Astrocyte (in vitro differentiated cells and primary cell): ENCODE measurements around the gene MMP1. TPM values are rescaled to one million over a fixed set of nuclear protein-coding genes. Genes with fewer than 3 reads are reported as not detected.
A peak's percentile ranks its signal among the peaks of the same experiment; 100 is the strongest.

ENCODE experiments used
- DNase-seq: peaks from one replicate; pipeline ENCODE4 v3.0.0-alpha.2; 2010; ENCODE audit warnings: low read depth
- FAIRE-seq: peaks from 2 replicates; lab custom pipeline; 2011; peaks lifted over from hg19 to GRCh38; lab: Jason Lieb, UNC
- H2AFZ ChIP-seq: 2 replicates; pipeline ENCODE4 v1.6.0; 2012; ENCODE audit warnings: low read depth, low read length, inconsistent platforms
- H3K27ac ChIP-seq: 2 replicates; pipeline ENCODE4 v1.5.1; 2011; ENCODE audit warnings: low read depth, low read length, inconsistent platforms
- H3K27me3 ChIP-seq: 2 replicates; pipeline ENCODE4 v1.6.0; 2011; ENCODE audit warnings: low read length, inconsistent platforms; ENCODE audit not compliant: insufficient read depth
- H3K36me3 ChIP-seq: 2 replicates; pipeline ENCODE4 v1.5.1; 2011; ENCODE audit warnings: low read length, inconsistent platforms; ENCODE audit not compliant: insufficient read depth
- H3K4me1 ChIP-seq: 2 replicates; pipeline ENCODE4 v1.5.1; 2011; ENCODE audit warnings: low read length, inconsistent platforms; ENCODE audit not compliant: insufficient read depth
- H3K4me2 ChIP-seq: 2 replicates; pipeline ENCODE4 v1.6.0; 2012; ENCODE audit warnings: low read length, inconsistent platforms
- H3K4me3 ChIP-seq: 2 replicates; pipeline ENCODE4 v1.5.1; 2011; ENCODE audit warnings: low read depth, mild to moderate bottlenecking, low read length, inconsistent platforms; ENCODE audit not compliant: insufficient read depth
- H3K79me2 ChIP-seq: 2 replicates; pipeline ENCODE4 v1.6.0; 2012; ENCODE audit warnings: mild to moderate bottlenecking, low read length, inconsistent platforms; ENCODE audit not compliant: insufficient read depth
- H3K9ac ChIP-seq: 2 replicates; pipeline ENCODE4 v1.6.0; 2012; ENCODE audit warnings: mild to moderate bottlenecking, low read length, inconsistent platforms
- H3K9me3 ChIP-seq: 2 replicates; pipeline ENCODE4 v1.5.1; 2012; ENCODE audit warnings: low read depth, mild to moderate bottlenecking, low read length, inconsistent platforms; ENCODE audit not compliant: insufficient read depth
- H4K20me1 ChIP-seq: 2 replicates; pipeline ENCODE4 v1.6.0; 2012; ENCODE audit warnings: low read length, inconsistent platforms; ENCODE audit not compliant: insufficient read depth
- H3K27ac Mint-ChIP-seq: one replicate; pipeline ENCODE4 v1.8.0; 2021; ENCODE audit warnings: mild to moderate bottlenecking, mixed read lengths; ENCODE audit not compliant: unreplicated experiment
- H3K27me3 Mint-ChIP-seq: one replicate; pipeline ENCODE4 v1.8.0; 2021; ENCODE audit warnings: low read depth, mixed read lengths; ENCODE audit not compliant: unreplicated experiment
- H3K36me3 Mint-ChIP-seq: one replicate; pipeline ENCODE4 v1.8.0; 2021; ENCODE audit warnings: low read depth, mixed read lengths; ENCODE audit not compliant: unreplicated experiment
- H3K4me1 Mint-ChIP-seq: one replicate; pipeline ENCODE4 v1.8.0; 2021; ENCODE audit warnings: low read depth, mixed read lengths; ENCODE audit not compliant: unreplicated experiment
- H3K4me3 Mint-ChIP-seq: one replicate; pipeline ENCODE4 v1.8.0; 2021; ENCODE audit warnings: mild to moderate bottlenecking, moderate library complexity, mixed read lengths; ENCODE audit not compliant: unreplicated experiment
- H3K9me3 Mint-ChIP-seq: one replicate; pipeline ENCODE4 v1.8.0; 2021; ENCODE audit warnings: mild to moderate bottlenecking, mixed read lengths; ENCODE audit not compliant: unreplicated experiment
- CTCF ChIP-seq: IDR thresholded peaks from 2 replicates; pipeline ENCODE4 v1.5.1; 2011; ENCODE audit warnings: low read depth, mild to moderate bottlenecking, inconsistent platforms, low read length, moderate library complexity; ENCODE audit not compliant: insufficient read depth
- EZH2 ChIP-seq: IDR thresholded peaks from 2 replicates; pipeline ENCODE4 v1.6.1; 2012; ENCODE audit warnings: mild to moderate bottlenecking, low read length, inconsistent platforms; ENCODE audit not compliant: insufficient read depth
- total RNA-seq: library from RNA; stranded (reverse); gene quantifications from 2 replicates; pipeline ENCODE4 v1.2.1, GENCODE V29; 2021

MMP1 gene
- total RNA-seq, 1 donor from 2014 or later: 0.64 TPM

- Mint-ChIP-seq H3K36me3 (no peaks in the 10 kb centered on the region), H3K4me1 (peaks cover 26% of the 10 kb centered on the region), H3K9me3 (no peaks in the 10 kb centered on the region), H3K27ac (no peak overlapping the region), H3K4me3 (no peak overlapping the region), H3K27me3 (peaks cover 2% of the 10 kb centered on the region)
- H3K9me3 ChIP-seq: no peaks in the 10 kb centered on the region
- H3K27ac ChIP-seq: no peak overlapping the region
- H3K27me3 ChIP-seq: no peaks in the 10 kb centered on the region
- H3K36me3 ChIP-seq: no peaks in the 10 kb centered on the region
- no peaks in the 10 kb centered on the region for H3K79me2 ChIP-seq
- DNase-seq (peak; percentile 66), FAIRE-seq (peak; percentile 92)
- no peak overlapping the region for H3K9ac ChIP-seq
- H3K4me3 ChIP-seq: no peak overlapping the region
- peaks cover 21% of the 10 kb centered on the region for H3K4me1 ChIP-seq
- no peak for TF ChIP-seq EZH2
- TF ChIP-seq CTCF: no peak
- no peak overlapping the region for H3K4me2 ChIP-seq
- no peaks in the 10 kb centered on the region for H4K20me1 ChIP-seq
- H2AFZ ChIP-seq: no peak overlapping the region
These were observed 40.0 kb downstream of the MMP1 start for GRCh38 chr11:102757823-102758549.

GRCh38 chr11:102753267-102753666 is 44.7 kb downstream of the MMP1 start:
- DNase-seq: no peak
- H4K20me1 ChIP-seq: no peaks in the 10 kb centered on the region
- no peaks in the 10 kb centered on the region for H3K9me3 ChIP-seq
- H3K27me3 ChIP-seq: no peaks in the 10 kb centered on the region
- peaks cover 2% of the 10 kb centered on the region for H3K9me3 Mint-ChIP-seq
- TF ChIP-seq EZH2: no peak
- TF ChIP-seq CTCF: no peak
- H3K27ac ChIP-seq: no peak overlapping the region
- H3K36me3 ChIP-seq: no peaks in the 10 kb centered on the region
- H2AFZ ChIP-seq: no peak overlapping the region
- no peaks in the 10 kb centered on the region for H3K79me2 ChIP-seq
- no peaks in the 10 kb centered on the region for H3K4me1 ChIP-seq
- no peak overlapping the region for H3K4me3 ChIP-seq
- no peak overlapping the region for H3K4me3 Mint-ChIP-seq
- peaks cover 2% of the 10 kb centered on the region for H3K27me3 Mint-ChIP-seq
- no peak overlapping the region for H3K27ac Mint-ChIP-seq
- no peak for FAIRE-seq
- H3K4me2 ChIP-seq: no peak overlapping the region
- H3K4me1 Mint-ChIP-seq: no peaks in the 10 kb centered on the region
- H3K36me3 Mint-ChIP-seq: no peaks in the 10 kb centered on the region
- H3K9ac ChIP-seq: no peak overlapping the region

GRCh38 chr11:102751673-102752072 is 46.3 kb downstream of the MMP1 start:
- Histone ChIP-seq H3K79me2 (no peaks in the 10 kb centered on the region), H3K27ac (no peak overlapping the region), H3K36me3 (no peaks in the 10 kb centered on the region), H3K27me3 (no peaks in the 10 kb centered on the region), H4K20me1 (no peaks in the 10 kb centered on the region), H2AFZ (no peak overlapping the region), H3K9me3 (no peaks in the 10 kb centered on the region), H3K4me3 (no peak overlapping the region), H3K4me2 (no peak overlapping the region), H3K4me1 (no peaks in the 10 kb centered on the region), H3K9ac (no peak overlapping the region)
- Mint-ChIP-seq H3K27me3 (peaks cover 2% of the 10 kb centered on the region), H3K36me3 (no peaks in the 10 kb centered on the region), H3K27ac (no peak overlapping the region), H3K4me1 (no peaks in the 10 kb centered on the region), H3K9me3 (peaks cover 4% of the 10 kb centered on the region), H3K4me3 (no peak overlapping the region)
- FAIRE-seq (no peak), DNase-seq (no peak)
- no peak for TF ChIP-seq CTCF
- no peak for TF ChIP-seq EZH2
